Upper lobe of right lung (tissue), 1 donor: ENCODE data around the gene ANKRD17. TPM values are rescaled to one million over a fixed set of nuclear protein-coding genes. Genes with fewer than 3 reads are reported as not detected.

Experiments used
- ATAC-seq: fragments of 200-7000 bp; cut with Tn5 transposase; one replicate; pipeline ENCODE4 v1.9.1; 2020; ENCODE audit warnings: mild to moderate bottlenecking, moderate library complexity
- DNase-seq: peaks from one replicate; pipeline ENCODE4 v3.0.0-alpha.2; 2020
- H3K27ac ChIP-seq: fragments of 200-600 bp; one replicate; pipeline ENCODE4 v1.8.0; 2022
- H3K27me3 ChIP-seq: fragments of 200-600 bp; one replicate; pipeline ENCODE4 v1.8.0; 2022; ENCODE audit warnings: mild to moderate bottlenecking
- H3K36me3 ChIP-seq: fragments of 200-600 bp; one replicate; pipeline ENCODE4 v1.8.0; 2022
- H3K4me1 ChIP-seq: fragments of 200-600 bp; one replicate; pipeline ENCODE4 v1.8.0; 2022
- H3K4me3 ChIP-seq: fragments of 200-600 bp; one replicate; pipeline ENCODE4 v1.8.0; 2022; ENCODE audit warnings: mild to moderate bottlenecking
- H3K9me3 ChIP-seq: fragments of 200-600 bp; one replicate; pipeline ENCODE4 v1.8.0; 2022
- intact Hi-C: fragments of 100-400 bp; cut with DNase I; formaldehyde crosslinking; loops from one replicate; pipeline ENCODE4 v1.11.0; 2022
- total RNA-seq: library from RNA; stranded (reverse); fragmentation: NEBNext Ultra II Directional; extraction: Animal tissue kit (Norgen Biotek cat#: 25700); gene quantifications from one replicate; pipeline ENCODE4 v1.2.1, GENCODE V29; 2021
- TF ChIP-seq, protein P1 (sequence below): fragments of 200-600 bp; IDR thresholded peaks from one replicate; pipeline ENCODE4 v1.8.0; 2022; ENCODE audit warnings: antibody characterized with exemption
- donor health status: DM: no; HTN: yes; CAD: no; lungs with severe emphysema.

Gene ANKRD17
- total RNA-seq, 1 donor from 2014 or later = 61.5 TPM

- no peak for DNase-seq
- TF ChIP-seq, protein P1, sequence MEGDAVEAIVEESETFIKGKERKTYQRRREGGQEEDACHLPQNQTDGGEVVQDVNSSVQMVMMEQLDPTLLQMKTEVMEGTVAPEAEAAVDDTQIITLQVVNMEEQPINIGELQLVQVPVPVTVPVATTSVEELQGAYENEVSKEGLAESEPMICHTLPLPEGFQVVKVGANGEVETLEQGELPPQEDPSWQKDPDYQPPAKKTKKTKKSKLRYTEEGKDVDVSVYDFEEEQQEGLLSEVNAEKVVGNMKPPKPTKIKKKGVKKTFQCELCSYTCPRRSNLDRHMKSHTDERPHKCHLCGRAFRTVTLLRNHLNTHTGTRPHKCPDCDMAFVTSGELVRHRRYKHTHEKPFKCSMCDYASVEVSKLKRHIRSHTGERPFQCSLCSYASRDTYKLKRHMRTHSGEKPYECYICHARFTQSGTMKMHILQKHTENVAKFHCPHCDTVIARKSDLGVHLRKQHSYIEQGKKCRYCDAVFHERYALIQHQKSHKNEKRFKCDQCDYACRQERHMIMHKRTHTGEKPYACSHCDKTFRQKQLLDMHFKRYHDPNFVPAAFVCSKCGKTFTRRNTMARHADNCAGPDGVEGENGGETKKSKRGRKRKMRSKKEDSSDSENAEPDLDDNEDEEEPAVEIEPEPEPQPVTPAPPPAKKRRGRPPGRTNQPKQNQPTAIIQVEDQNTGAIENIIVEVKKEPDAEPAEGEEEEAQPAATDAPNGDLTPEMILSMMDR = no peak
- H3K27ac ChIP-seq = peak overlapping the region; percentile 97
- intact Hi-C loops = no loop called here
- H3K36me3 ChIP-seq = peaks cover 15% of the 10 kb centered on the region
- peaks cover 12% of the 10 kb centered on the region for H3K4me1 ChIP-seq
- H3K4me3 ChIP-seq = peak overlapping the region; percentile 81
- ATAC-seq = no peak
- H3K27me3 ChIP-seq = no peaks in the 10 kb centered on the region
- no peaks in the 10 kb centered on the region for H3K9me3 ChIP-seq
These were observed 190.6 kb downstream of the ANKRD17 start for GRCh38 chr4:73067971-73068394.

GRCh38 chr4:73066928-73067327 lies 191.7 kb downstream of the ANKRD17 start:
- H3K9me3 ChIP-seq = no peaks in the 10 kb centered on the region
- intact Hi-C loops = no loop called here
- peaks cover 12% of the 10 kb centered on the region for H3K4me1 ChIP-seq
- H3K27me3 ChIP-seq = no peaks in the 10 kb centered on the region
- H3K27ac ChIP-seq = no peak overlapping the region
- DNase-seq (no peak), ATAC-seq (no peak)
- TF ChIP-seq, protein P1 = no peak
- peaks cover 19% of the 10 kb centered on the region for H3K36me3 ChIP-seq
- H3K4me3 ChIP-seq = no peak overlapping the region

GRCh38 chr4:73066445-73066844 lies 192.2 kb downstream of the ANKRD17 start:
- DNase-seq = no peak
- no peaks in the 10 kb centered on the region for H3K9me3 ChIP-seq
- intact Hi-C loops = no loop called here
- TF ChIP-seq, protein P1 = no peak
- H3K4me1 ChIP-seq = peaks cover 12% of the 10 kb centered on the region
- no peaks in the 10 kb centered on the region for H3K27me3 ChIP-seq
- H3K36me3 ChIP-seq = peaks cover 23% of the 10 kb centered on the region
- no peak overlapping the region for H3K27ac ChIP-seq
- no peak for ATAC-seq
- no peak overlapping the region for H3K4me3 ChIP-seq

DNA sequence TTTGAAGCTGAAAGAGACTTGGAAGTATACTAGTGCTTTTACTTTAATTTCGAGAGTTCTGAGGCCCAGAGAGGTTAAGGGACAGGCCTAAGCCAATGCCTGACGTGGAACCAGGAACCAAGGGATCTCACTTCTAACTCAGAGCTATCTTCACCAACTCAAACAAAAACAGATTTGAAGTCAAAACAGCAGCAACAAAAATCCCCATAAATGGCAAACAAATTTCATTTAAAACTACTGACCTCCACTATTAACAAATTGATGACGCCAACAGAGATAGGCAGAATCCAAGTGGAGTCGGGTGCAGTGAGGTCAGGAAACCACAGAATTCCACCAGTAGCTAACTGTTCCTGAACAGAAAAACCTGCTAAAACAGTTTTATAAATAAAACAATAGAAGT lies 194.1 kb downstream of the ANKRD17 start:
- no peak for ATAC-seq
- no peak for DNase-seq
- Histone ChIP-seq H3K27ac (no peak overlapping the region), H3K4me3 (no peak overlapping the region), H3K9me3 (no peaks in the 10 kb centered on the region), H3K27me3 (no peaks in the 10 kb centered on the region), H3K4me1 (peaks cover 12% of the 10 kb centered on the region), H3K36me3 (peaks cover 42% of the 10 kb centered on the region)
- intact Hi-C loops = no loop called here
- TF ChIP-seq, protein P1 = no peak

- intact Hi-C loops = no loop called here
- Histone ChIP-seq H3K36me3 (peaks cover 61% of the 10 kb centered on the region), H3K4me1 (no peaks in the 10 kb centered on the region), H3K27me3 (no peaks in the 10 kb centered on the region), H3K4me3 (no peak overlapping the region), H3K9me3 (no peaks in the 10 kb centered on the region), H3K27ac (no peak overlapping the region)
- no peak for DNase-seq
- ATAC-seq = no peak
- TF ChIP-seq, protein P1 = no peak
These were observed 203.2 kb downstream of the ANKRD17 start for GRCh38 chr4:73055241-73055897.
